T-helper 2 cell treated with Interferon-gamma antibody and Interleukin-4, amounts not matched to agents 5 μg/mL and 100 μg/mL, for 36 hours (primary cell): ENCODE results near the gene EPHA4.

Experiments
- DNase-seq: peaks from one replicate; pipeline ENCODE4 v3.0.0; 2021; ENCODE audit warnings: low spot score
- H3K27ac Mint-ChIP-seq: one replicate; pipeline ENCODE4 v1.8.0; 2021; ENCODE audit warnings: mild to moderate bottlenecking, mixed read lengths
- H3K27me3 Mint-ChIP-seq: one replicate; pipeline ENCODE4 v1.8.0; 2021; ENCODE audit warnings: low read depth, mixed read lengths
- H3K36me3 Mint-ChIP-seq: one replicate; pipeline ENCODE4 v1.8.0; 2021; ENCODE audit warnings: low read depth, mixed read lengths
- H3K4me1 Mint-ChIP-seq: one replicate; pipeline ENCODE4 v1.8.0; 2021; ENCODE audit warnings: low read depth, mixed read lengths
- H3K4me3 Mint-ChIP-seq: one replicate; pipeline ENCODE4 v1.8.0; 2022; ENCODE audit warnings: mild to moderate bottlenecking, moderate library complexity, mixed read lengths
- H3K9me3 Mint-ChIP-seq: one replicate; pipeline ENCODE4 v1.8.0; 2021; ENCODE audit warnings: mixed read lengths

EPHA4 gene

GRCh38 chr2:221454459-221455105, 117.5 kb downstream of the EPHA4 start:
- Mint-ChIP-seq H3K27me3 (peaks cover 7% of the 10 kb centered on the region), H3K27ac (no peak overlapping the region), H3K9me3 (no peaks in the 10 kb centered on the region), H3K4me1 (peaks cover 4% of the 10 kb centered on the region), H3K4me3 (no peak overlapping the region), H3K36me3 (no peaks in the 10 kb centered on the region)
- no peak for DNase-seq

DNA sequence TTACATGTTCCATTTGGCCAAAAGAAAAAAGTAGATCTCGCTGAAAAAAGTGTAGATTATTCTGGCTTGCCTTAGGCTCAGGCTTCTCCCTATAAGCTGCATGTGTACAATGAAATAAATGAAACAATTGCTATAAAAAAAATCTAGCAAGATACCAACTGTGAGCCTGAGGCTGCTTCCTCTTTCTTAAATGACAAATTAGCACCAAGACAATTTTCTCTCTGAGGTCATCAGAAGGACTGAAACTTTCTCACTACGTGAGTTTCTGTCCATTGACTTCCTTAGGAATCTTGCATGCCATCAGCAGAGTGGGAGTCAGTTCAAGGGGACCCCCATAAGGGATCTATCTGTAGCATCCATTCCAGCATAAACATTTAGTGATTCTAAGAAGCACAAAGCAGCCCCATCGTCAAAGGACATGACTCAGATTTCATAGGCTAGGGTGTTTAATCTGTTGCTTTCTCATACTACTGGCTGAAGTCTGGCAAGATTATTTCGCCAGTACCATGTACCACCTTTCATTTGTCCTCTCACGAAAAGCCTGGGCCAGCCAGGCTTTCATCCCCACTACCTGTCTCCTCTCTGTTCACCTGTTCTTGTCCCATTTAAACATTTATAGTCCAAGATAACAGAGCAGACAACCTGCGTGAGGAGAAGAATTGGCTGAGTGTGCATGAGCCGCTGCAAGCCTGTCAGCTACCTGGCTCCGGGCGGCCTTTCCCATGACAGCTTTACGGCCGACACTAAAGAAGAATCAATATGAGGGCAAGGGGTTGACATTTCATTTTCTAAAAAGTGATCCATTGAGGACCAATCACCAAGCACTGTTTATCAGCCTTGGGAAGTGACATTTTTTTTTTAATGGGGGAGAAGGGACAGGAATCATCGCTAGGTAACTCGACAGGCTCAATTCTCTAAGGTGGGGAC, 120.0 kb downstream of the EPHA4 start:
- DNase-seq: no peak
- Mint-ChIP-seq H3K4me1 (peaks cover 4% of the 10 kb centered on the region), H3K9me3 (no peaks in the 10 kb centered on the region), H3K36me3 (no peaks in the 10 kb centered on the region), H3K27ac (no peak overlapping the region), H3K27me3 (peaks cover 3% of the 10 kb centered on the region), H3K4me3 (no peak overlapping the region)

DNA sequence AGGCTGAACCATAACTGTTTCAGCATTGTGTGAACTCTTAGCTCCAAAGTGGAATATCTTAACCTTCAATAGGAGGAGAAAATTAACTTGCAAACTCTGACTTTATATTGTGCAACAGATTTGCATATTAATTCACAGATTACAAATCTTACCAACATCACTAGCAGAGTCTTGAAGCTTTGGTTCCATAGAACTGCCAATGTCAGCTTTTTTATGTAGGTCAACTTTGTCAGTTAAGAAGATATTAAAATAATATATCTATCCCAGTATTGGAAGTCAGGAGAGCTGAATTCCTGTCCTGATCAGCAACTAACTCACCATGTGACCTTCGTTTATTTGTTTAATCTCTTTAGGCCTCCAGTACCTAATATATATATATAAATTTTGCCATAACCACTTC, 121.8 kb downstream of the EPHA4 start:
- no peaks in the 10 kb centered on the region for H3K36me3 Mint-ChIP-seq
- no peaks in the 10 kb centered on the region for H3K9me3 Mint-ChIP-seq
- H3K27me3 Mint-ChIP-seq: no peaks in the 10 kb centered on the region
- no peaks in the 10 kb centered on the region for H3K4me1 Mint-ChIP-seq
- DNase-seq: no peak
- H3K27ac Mint-ChIP-seq: no peak overlapping the region
- H3K4me3 Mint-ChIP-seq: no peak overlapping the region

GRCh38 chr2:221449406-221449805, 122.7 kb downstream of the EPHA4 start:
- no peak overlapping the region for H3K27ac Mint-ChIP-seq
- H3K9me3 Mint-ChIP-seq: no peaks in the 10 kb centered on the region
- H3K27me3 Mint-ChIP-seq: no peaks in the 10 kb centered on the region
- no peak for DNase-seq
- H3K36me3 Mint-ChIP-seq: no peaks in the 10 kb centered on the region
- H3K4me3 Mint-ChIP-seq: no peak overlapping the region
- no peaks in the 10 kb centered on the region for H3K4me1 Mint-ChIP-seq

- Mint-ChIP-seq H3K4me1 (no peaks in the 10 kb centered on the region), H3K4me3 (no peak overlapping the region), H3K27me3 (no peaks in the 10 kb centered on the region), H3K9me3 (no peaks in the 10 kb centered on the region), H3K36me3 (no peaks in the 10 kb centered on the region), H3K27ac (no peak overlapping the region)
- DNase-seq: no peak
Observed at GRCh38 chr2:221448844-221449390, 123.2 kb downstream of the EPHA4 start.

GRCh38 chr2:221448057-221448843, 123.9 kb downstream of the EPHA4 start:
- Mint-ChIP-seq H3K9me3 (no peaks in the 10 kb centered on the region), H3K27me3 (no peaks in the 10 kb centered on the region), H3K4me3 (no peak overlapping the region), H3K4me1 (no peaks in the 10 kb centered on the region), H3K27ac (no peak overlapping the region), H3K36me3 (no peaks in the 10 kb centered on the region)
- DNase-seq: no peak

- Mint-ChIP-seq H3K27me3 (no peaks in the 10 kb centered on the region), H3K4me1 (no peaks in the 10 kb centered on the region), H3K9me3 (no peaks in the 10 kb centered on the region), H3K27ac (no peak overlapping the region), H3K36me3 (no peaks in the 10 kb centered on the region), H3K4me3 (no peak overlapping the region)
- no peak for DNase-seq
Observed at GRCh38 chr2:221447310-221447709, 124.8 kb downstream of the EPHA4 start.

- DNase-seq: no peak
- Mint-ChIP-seq H3K27me3 (no peaks in the 10 kb centered on the region), H3K36me3 (no peaks in the 10 kb centered on the region), H3K27ac (no peak overlapping the region), H3K4me1 (no peaks in the 10 kb centered on the region), H3K4me3 (no peak overlapping the region), H3K9me3 (no peaks in the 10 kb centered on the region)
Observed at GRCh38 chr2:221446140-221446539, 126.0 kb downstream of the EPHA4 start.

DNA sequence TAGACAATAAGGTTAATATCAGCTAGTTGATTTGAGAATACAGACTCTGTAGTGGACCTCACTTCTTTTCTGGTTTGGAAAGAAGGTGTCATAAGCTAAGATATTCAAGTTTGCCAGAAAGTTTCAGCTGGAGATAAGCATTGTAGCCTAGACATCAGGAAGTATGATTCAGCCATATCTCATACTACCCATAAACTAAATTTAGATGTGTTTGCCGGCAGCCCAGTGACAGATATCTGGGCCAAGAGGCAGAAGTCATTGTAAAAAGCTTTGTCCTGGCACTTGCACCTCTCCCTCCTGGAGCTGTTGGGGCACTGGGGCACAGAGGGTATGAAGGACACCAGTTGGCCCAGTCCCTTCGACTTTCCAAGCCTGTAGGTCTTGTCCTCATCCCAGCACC, 128.0 kb downstream of the EPHA4 start:
- Mint-ChIP-seq H3K4me3 (no peak overlapping the region), H3K9me3 (no peaks in the 10 kb centered on the region), H3K27ac (no peak overlapping the region), H3K4me1 (no peaks in the 10 kb centered on the region), H3K27me3 (no peaks in the 10 kb centered on the region), H3K36me3 (no peaks in the 10 kb centered on the region)
- no peak for DNase-seq

GRCh38 chr2:221443645-221444044, 128.5 kb downstream of the EPHA4 start:
- no peak overlapping the region for H3K4me3 Mint-ChIP-seq
- DNase-seq: no peak
- H3K36me3 Mint-ChIP-seq: no peaks in the 10 kb centered on the region
- no peak overlapping the region for H3K27ac Mint-ChIP-seq
- no peaks in the 10 kb centered on the region for H3K9me3 Mint-ChIP-seq
- no peaks in the 10 kb centered on the region for H3K27me3 Mint-ChIP-seq
- no peaks in the 10 kb centered on the region for H3K4me1 Mint-ChIP-seq

DNA sequence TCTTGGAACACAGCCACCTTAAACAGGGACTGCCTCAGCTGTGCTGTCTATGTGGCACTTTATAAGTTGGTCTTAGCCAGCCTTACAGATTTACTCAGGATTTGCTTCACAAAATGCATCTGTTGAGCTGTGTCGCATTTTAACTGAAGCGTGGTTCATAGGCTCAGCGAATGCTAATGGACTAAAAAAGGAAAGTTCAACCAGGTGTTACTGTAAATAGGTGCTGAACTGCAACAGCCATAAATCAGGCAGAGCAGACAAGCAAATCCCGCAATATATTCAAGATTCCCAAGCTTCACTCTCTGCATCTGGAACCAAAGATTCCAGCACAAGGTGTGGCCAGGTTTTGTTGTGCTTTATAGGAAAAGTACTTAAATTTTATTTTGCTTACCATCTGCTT, 130.0 kb downstream of the EPHA4 start:
- Mint-ChIP-seq H3K9me3 (no peaks in the 10 kb centered on the region), H3K27ac (no peak overlapping the region), H3K4me3 (no peak overlapping the region), H3K27me3 (no peaks in the 10 kb centered on the region), H3K4me1 (no peaks in the 10 kb centered on the region), H3K36me3 (no peaks in the 10 kb centered on the region)
- DNase-seq: no peak

GRCh38 chr2:221439761-221440479, 132.2 kb downstream of the EPHA4 start:
- H3K27ac Mint-ChIP-seq: no peak overlapping the region
- peaks cover 2% of the 10 kb centered on the region for H3K27me3 Mint-ChIP-seq
- H3K4me3 Mint-ChIP-seq: no peak overlapping the region
- H3K36me3 Mint-ChIP-seq: no peaks in the 10 kb centered on the region
- no peaks in the 10 kb centered on the region for H3K9me3 Mint-ChIP-seq
- no peak for DNase-seq
- no peaks in the 10 kb centered on the region for H3K4me1 Mint-ChIP-seq

GRCh38 chr2:221437056-221437455, 135.0 kb downstream of the EPHA4 start:
- Mint-ChIP-seq H3K27ac (no peak overlapping the region), H3K4me1 (no peaks in the 10 kb centered on the region), H3K36me3 (no peaks in the 10 kb centered on the region), H3K27me3 (peaks cover 2% of the 10 kb centered on the region), H3K4me3 (no peak overlapping the region), H3K9me3 (no peaks in the 10 kb centered on the region)
- no peak for DNase-seq
